Karpas-422 (cell line): ENCODE measurements around the gene ARHGAP4. TPM values are rescaled to one million over a fixed set of nuclear protein-coding genes. Genes with fewer than 3 reads are reported as not detected.

ENCODE experiments used
- DNase-seq: peaks from one replicate; pipeline ENCODE4 v3.0.0-alpha.2; 2015
- H2AFZ ChIP-seq: fragments of 200-600 bp; sonication (generic); 2 replicates; pipeline ENCODE4 v1.6.1; 2014; ENCODE audit warnings: antibody characterized with exemption, low read length, mixed read lengths
- H3K27ac ChIP-seq: fragments of 200-600 bp; sonication (generic); 2 replicates; pipeline ENCODE4 v1.5.1; 2014; ENCODE audit warnings: mild to moderate bottlenecking, low read length, moderate library complexity
- H3K27me3 ChIP-seq: fragments of 200-600 bp; sonication (generic); 2 replicates; pipeline ENCODE4 v1.6.1; 2014; ENCODE audit warnings: low read length, mixed read lengths
- H3K36me3 ChIP-seq: fragments of 200-600 bp; sonication (generic); 2 replicates; pipeline ENCODE4 v1.6.1; 2014; ENCODE audit warnings: low read length, mixed read lengths; ENCODE audit not compliant: insufficient read depth
- H3K4me1 ChIP-seq: fragments of 200-600 bp; sonication (generic); 2 replicates; pipeline ENCODE4 v1.6.1; 2014; ENCODE audit warnings: mild to moderate bottlenecking, low read length, mixed read lengths
- H3K4me2 ChIP-seq: fragments of 200-600 bp; sonication (generic); 2 replicates; pipeline ENCODE4 v1.6.1; 2014; ENCODE audit warnings: low read length, low read depth, mild to moderate bottlenecking; ENCODE audit not compliant: poor library complexity, severe bottlenecking
- H3K4me3 ChIP-seq: fragments of 200-600 bp; sonication (generic); 2 replicates; pipeline ENCODE4 v1.5.1; 2014; ENCODE audit warnings: mild to moderate bottlenecking, antibody characterized with exemption, low read length, mixed read lengths
- H3K79me2 ChIP-seq: fragments of 200-600 bp; sonication (generic); 2 replicates; pipeline ENCODE4 v1.6.1; 2014; ENCODE audit warnings: mild to moderate bottlenecking, low read length, mixed read lengths
- H3K9ac ChIP-seq: fragments of 200-600 bp; sonication (generic); 2 replicates; pipeline ENCODE4 v1.6.0; 2014; ENCODE audit warnings: low read length
- H3K9me2 ChIP-seq: fragments of 200-600 bp; sonication (generic), shearing (Covaris generic); replicated peaks from 2 replicates; pipeline ENCODE4 v1.6.0; 2014; ENCODE audit warnings: mild to moderate bottlenecking, low read length, moderate library complexity; ENCODE audit not compliant: insufficient read depth
- H3K9me3 ChIP-seq: fragments of 300-700, 200-600 bp; sonication (generic); 2 replicates; pipeline ENCODE4 v1.6.1; 2014; ENCODE audit warnings: low read length, mixed read lengths
- H4K20me1 ChIP-seq: fragments of 200-600 bp; sonication (generic); 2 replicates; pipeline ENCODE4 v1.6.1; 2014; ENCODE audit warnings: mild to moderate bottlenecking, antibody characterized with exemption, low read length, low read depth; ENCODE audit not compliant: insufficient read depth
- total RNA-seq: library from RNA; depleted of rRNA; stranded (reverse); fragments of >200 nt; shearing (Covaris generic); gene quantifications from 2 replicates; pipeline ENCODE4 v1.2.3, GENCODE V29; 2014; ENCODE audit warnings: low replicate concordance

ARHGAP4 gene
- total RNA-seq, 1 experiment from 2014 or later, result 104 TPM

DNA sequence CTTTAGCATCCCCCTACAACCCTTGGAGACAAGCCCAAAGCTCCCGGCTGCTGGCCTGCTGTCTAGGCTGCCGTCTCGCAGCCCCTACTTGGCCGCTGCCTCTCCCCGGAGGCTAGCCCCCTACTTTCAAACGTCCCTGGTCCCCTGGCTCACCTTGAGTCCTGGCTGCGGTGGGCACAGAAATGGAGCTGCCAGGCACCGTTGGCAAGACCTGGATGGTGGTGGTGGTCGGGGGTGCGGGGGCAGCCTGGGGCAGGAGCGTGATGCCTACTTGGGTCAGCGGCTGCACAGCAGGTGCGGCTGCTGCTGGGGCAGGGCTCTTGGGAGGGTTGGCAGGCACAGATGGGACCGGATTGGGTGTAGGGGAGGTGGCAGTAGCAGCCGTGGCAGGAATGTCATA lies 33.6 kb upstream of the ARHGAP4 start:
- Histone ChIP-seq H4K20me1 (peaks cover 3% of the 10 kb centered on the region; the same call in 1 of the 2 replicates), H3K9me2 (no peaks in the 10 kb centered on the region), H3K27me3 (no peaks in the 10 kb centered on the region), H2AFZ (no peak overlapping the region), H3K4me2 (no peak overlapping the region), H3K27ac (no peak overlapping the region), H3K9ac (no peak overlapping the region), H3K36me3 (no peaks in the 10 kb centered on the region; the same call in 1 of the 2 replicates), H3K9me3 (no peaks in the 10 kb centered on the region), H3K79me2 (no peaks in the 10 kb centered on the region; the same call in 1 of the 2 replicates), H3K4me1 (no peaks in the 10 kb centered on the region), H3K4me3 (no peak overlapping the region)
- DNase-seq, result no peak

DNA sequence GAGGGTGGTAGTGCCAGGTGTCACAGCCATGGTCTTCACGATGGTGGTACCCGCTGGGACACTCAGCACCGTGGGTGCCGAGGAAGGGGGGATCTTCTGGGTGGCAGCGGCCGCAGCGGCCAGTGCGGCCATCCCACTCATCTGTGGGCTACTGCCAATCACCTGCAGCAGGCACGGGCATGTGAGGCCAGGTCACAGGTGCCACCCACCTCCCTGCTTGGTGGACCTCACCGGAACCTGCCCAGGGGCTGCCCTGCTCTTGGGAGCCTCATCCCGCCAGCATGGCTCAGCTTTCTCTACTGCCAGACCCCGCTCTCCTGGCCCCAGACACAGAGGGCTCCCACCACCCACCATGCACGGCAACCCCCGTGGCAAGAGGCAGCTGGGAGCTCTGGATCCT lies 32.5 kb upstream of the ARHGAP4 start:
- Histone ChIP-seq H3K79me2 (no peaks in the 10 kb centered on the region), H3K36me3 (no peaks in the 10 kb centered on the region; the same call in 1 of the 2 replicates), H3K27ac (no peak overlapping the region), H3K4me2 (no peak overlapping the region), H3K9me3 (no peaks in the 10 kb centered on the region), H4K20me1 (no peaks in the 10 kb centered on the region), H3K9me2 (no peaks in the 10 kb centered on the region), H3K9ac (no peak overlapping the region), H3K4me1 (no peaks in the 10 kb centered on the region), H3K4me3 (no peak overlapping the region), H3K27me3 (no peaks in the 10 kb centered on the region), H2AFZ (no peak overlapping the region)
- no peak for DNase-seq

DNA sequence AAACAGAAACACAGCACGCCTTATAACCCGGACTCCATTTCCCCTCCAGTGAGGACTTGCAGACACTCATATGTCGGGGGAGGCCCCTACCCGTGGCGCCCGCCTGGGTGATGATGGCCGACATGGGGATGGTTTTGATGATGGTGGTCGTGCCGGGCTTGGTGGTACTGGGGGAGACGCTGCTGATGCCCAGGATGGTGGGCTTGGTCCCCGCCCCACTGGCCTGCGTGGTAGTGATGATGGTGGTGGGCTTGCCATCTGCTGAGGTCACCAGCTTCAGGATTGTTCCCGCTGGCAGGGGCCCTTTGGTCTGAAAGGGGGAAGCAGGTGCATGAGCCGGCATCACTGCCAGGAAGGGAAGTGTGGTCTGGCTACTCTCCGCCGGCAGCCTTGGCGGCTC lies 31.2 kb upstream of the ARHGAP4 start:
- no peak overlapping the region for H3K9ac ChIP-seq
- DNase-seq, result no peak
- H3K36me3 ChIP-seq, result peaks cover 10% of the 10 kb centered on the region
- no peaks in the 10 kb centered on the region for H3K9me2 ChIP-seq
- no peaks in the 10 kb centered on the region for H3K27me3 ChIP-seq
- H3K79me2 ChIP-seq, result no peaks in the 10 kb centered on the region
- no peak overlapping the region for H3K4me3 ChIP-seq
- H3K9me3 ChIP-seq, result no peaks in the 10 kb centered on the region
- no peak overlapping the region for H3K27ac ChIP-seq
- no peaks in the 10 kb centered on the region for H3K4me1 ChIP-seq
- H4K20me1 ChIP-seq, result 0 out of 2 replicates have a peak, but pooled peaks cover 4% of the 10 kb centered on the region
- H3K4me2 ChIP-seq, result no peak overlapping the region
- no peak overlapping the region for H2AFZ ChIP-seq

- Histone ChIP-seq H3K4me1 (no peaks in the 10 kb centered on the region), H3K36me3 (peaks cover 11% of the 10 kb centered on the region)
Measured at GRCh38 chrX:153956044-153956907, 30.2 kb upstream of the ARHGAP4 start.

DNA sequence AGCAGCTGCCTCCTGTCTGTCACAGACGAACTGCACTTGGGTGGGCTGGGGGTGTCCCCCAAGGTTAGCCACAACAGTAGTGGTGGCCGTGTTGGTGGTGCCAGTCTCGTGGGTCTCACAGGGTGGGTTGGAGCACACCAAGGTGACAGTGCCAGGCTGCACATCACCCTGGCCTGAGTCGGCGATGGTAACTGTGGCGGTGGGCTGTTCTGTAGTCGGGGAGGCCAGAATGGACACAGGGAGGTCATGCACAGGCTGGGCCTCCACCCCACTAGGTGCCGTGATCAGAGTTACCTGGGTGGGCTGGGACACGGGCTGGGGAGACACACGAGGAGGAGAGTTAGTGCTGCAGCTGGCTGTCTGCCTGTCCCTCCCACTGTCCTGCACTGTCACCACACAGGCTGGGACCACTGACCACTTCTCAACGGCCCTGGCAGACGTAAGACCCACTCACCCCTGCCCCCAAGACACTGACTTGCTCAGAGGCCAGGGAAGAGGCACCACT lies 29.2 kb upstream of the ARHGAP4 start:
- Histone ChIP-seq H3K9me2 (no peaks in the 10 kb centered on the region), H2AFZ (no peak overlapping the region), H3K9me3 (no peaks in the 10 kb centered on the region), H3K9ac (no peak overlapping the region), H3K79me2 (no peaks in the 10 kb centered on the region), H3K36me3 (peaks cover 11% of the 10 kb centered on the region), H3K4me1 (no peaks in the 10 kb centered on the region), H3K4me2 (no peak overlapping the region), H3K27me3 (no peaks in the 10 kb centered on the region), H3K4me3 (no peak overlapping the region), H4K20me1 (0 out of 2 replicates have a peak, but pooled peaks cover 4% of the 10 kb centered on the region), H3K27ac (no peak overlapping the region)
- no peak for DNase-seq

More at GRCh38 chrX:153956044-153956907, 30.2 kb upstream of the ARHGAP4 start:
- Histone ChIP-seq H3K27me3 (no peaks in the 10 kb centered on the region), H4K20me1 (0 out of 2 replicates have a peak, but pooled peaks cover 4% of the 10 kb centered on the region), H2AFZ (no peak overlapping the region), H3K9ac (no peak overlapping the region), H3K9me3 (no peaks in the 10 kb centered on the region), H3K4me3 (no peak overlapping the region), H3K4me2 (no peak overlapping the region), H3K9me2 (no peaks in the 10 kb centered on the region), H3K27ac (no peak overlapping the region), H3K79me2 (no peaks in the 10 kb centered on the region)
- no peak for DNase-seq

GRCh38 chrX:153954558-153955227 lies 28.6 kb upstream of the ARHGAP4 start:
- DNase-seq, result no peak
- Histone ChIP-seq H3K27ac (no peak overlapping the region), H3K27me3 (no peaks in the 10 kb centered on the region), H3K4me3 (no peak overlapping the region), H3K9ac (no peak overlapping the region), H2AFZ (no peak overlapping the region), H3K79me2 (no peaks in the 10 kb centered on the region), H4K20me1 (0 out of 2 replicates have a peak, but pooled peaks cover 4% of the 10 kb centered on the region), H3K4me1 (no peaks in the 10 kb centered on the region), H3K4me2 (no peak overlapping the region), H3K9me2 (no peaks in the 10 kb centered on the region), H3K36me3 (peaks cover 11% of the 10 kb centered on the region), H3K9me3 (no peaks in the 10 kb centered on the region)

GRCh38 chrX:153953892-153954557 lies 28.0 kb upstream of the ARHGAP4 start:
- H3K4me1 ChIP-seq, result no peaks in the 10 kb centered on the region
- H3K9me2 ChIP-seq, result no peaks in the 10 kb centered on the region
- no peak overlapping the region for H3K4me3 ChIP-seq
- no peak for DNase-seq
- H3K27ac ChIP-seq, result no peak overlapping the region
- H3K79me2 ChIP-seq, result no peaks in the 10 kb centered on the region
- no peaks in the 10 kb centered on the region for H3K27me3 ChIP-seq
- H3K9me3 ChIP-seq, result no peaks in the 10 kb centered on the region
- no peak overlapping the region for H3K9ac ChIP-seq
- H2AFZ ChIP-seq, result no peak overlapping the region
- H3K36me3 ChIP-seq, result peaks cover 11% of the 10 kb centered on the region
- H4K20me1 ChIP-seq, result 0 out of 2 replicates have a peak, but pooled peaks cover 4% of the 10 kb centered on the region
- H3K4me2 ChIP-seq, result no peak overlapping the region
